NCI-H2107 (cell line): ENCODE data around the gene DAB2IP.

Experiments
- DNase-seq: peaks from one replicate; lab custom pipeline; 2025; lab: John Stamatoyannopoulos, UW

Gene DAB2IP

GRCh38 chr9:121797081-121797480 lies 145.6 kb downstream of the DAB2IP start:
- DNase-seq, result no peak

- no peak for DNase-seq
Measured at GRCh38 chr9:121798941-121799340, 147.5 kb downstream of the DAB2IP start.

DNA sequence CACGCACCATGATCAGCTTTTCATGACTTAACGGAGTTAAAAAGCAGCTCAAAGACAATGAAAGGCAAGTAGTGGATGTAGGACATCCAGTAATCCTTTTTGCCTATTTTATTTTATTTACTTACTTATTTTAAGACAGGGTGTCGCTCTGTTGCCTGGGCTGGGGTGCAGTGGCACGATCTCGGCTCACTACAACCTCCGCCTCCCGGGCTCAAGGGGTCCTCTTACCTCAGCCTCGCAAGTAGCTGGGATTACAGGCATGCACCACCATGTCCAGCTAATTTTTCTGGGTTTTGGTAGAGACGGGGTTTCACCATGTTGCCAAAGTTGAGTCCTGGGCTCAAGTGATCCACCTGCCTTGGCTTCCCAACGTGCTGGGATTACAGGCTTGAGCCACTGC lies 148.9 kb downstream of the DAB2IP start:
- DNase-seq, result no peak

- no peak for DNase-seq
Measured at GRCh38 chr9:121801579-121801978, 150.1 kb downstream of the DAB2IP start.

- no peak for DNase-seq
Measured at GRCh38 chr9:121802753-121803152, 151.3 kb downstream of the DAB2IP start.

DNA sequence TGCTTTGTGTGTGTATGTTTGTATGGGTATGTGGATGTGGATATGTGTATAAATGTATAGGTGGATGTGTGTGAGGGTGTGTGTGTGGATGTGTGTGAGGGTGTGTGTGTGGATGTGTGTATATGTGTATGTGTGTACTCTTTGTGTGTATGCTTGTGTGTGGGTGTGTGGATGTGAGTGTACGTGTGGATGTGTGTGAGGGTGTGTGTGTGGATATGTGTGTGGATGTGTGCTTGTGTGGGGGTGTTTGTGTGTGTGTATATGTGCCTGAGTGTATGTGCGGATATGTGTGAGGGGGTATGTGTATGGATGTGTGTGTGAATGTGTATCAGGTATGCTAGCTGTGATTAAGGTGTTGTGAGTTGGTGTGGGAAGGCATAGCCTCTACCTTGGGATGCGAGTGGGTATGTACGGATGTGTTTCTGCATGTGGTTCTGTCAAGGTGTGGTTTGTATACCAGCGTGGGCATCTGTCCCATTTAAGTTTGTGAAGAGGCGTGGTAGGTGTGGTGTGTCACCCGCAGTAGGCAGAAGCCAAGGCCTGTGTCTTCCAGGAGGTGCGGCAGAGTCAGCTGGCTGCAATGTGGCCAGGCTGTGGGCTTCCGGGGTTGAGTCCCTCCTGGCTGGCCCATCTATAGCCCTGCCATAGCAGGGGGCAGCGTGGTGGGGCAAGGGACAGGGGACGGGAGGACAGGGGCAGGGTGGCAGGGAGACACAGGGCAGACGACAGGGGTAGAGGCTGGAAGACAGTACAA lies 155.8 kb downstream of the DAB2IP start:
- DNase-seq, result no peak

DNA sequence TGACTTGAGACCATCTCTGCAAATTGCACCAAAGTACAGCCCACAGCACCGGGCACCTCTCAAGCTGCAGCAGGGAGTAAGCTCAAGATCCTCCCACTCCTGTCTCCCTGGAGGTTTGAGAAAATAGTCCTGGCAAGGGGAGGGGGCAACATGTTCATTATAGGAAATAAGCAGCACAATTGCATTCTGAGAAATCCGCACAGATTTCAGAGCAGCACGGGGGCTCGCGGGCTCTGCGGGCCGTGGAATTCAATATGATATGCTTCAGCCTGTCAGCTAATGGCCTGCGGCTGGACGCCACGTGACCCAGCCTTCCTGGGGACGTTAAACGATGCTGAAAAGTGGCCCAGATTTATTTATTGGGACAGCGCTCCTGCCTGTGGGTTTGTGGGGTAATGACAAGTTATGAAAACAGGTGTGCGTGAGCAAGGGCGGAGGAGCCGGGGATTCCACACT lies 156.4 kb downstream of the DAB2IP start:
- DNase-seq, result no peak

DNA sequence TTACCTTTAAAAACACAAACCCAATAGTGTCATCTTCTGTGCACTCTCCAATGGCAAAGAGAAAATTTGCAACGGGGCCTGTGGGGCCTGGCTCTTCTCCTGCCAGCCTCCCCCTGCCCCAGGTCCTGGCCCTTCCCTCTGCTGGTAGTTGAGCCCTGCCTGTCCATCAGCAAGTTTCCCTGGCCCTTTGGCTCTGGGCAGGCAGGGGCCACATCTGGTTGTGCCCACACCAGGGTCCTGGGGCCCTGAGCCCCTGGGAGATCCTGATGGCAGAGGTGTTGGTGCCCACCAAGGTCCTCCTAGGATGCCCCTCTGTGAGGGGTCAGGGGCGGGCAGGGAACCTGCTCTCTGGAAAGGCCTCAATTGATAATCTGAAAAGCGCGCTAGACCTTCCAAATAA lies 157.3 kb downstream of the DAB2IP start:
- DNase-seq, result no peak

DNA sequence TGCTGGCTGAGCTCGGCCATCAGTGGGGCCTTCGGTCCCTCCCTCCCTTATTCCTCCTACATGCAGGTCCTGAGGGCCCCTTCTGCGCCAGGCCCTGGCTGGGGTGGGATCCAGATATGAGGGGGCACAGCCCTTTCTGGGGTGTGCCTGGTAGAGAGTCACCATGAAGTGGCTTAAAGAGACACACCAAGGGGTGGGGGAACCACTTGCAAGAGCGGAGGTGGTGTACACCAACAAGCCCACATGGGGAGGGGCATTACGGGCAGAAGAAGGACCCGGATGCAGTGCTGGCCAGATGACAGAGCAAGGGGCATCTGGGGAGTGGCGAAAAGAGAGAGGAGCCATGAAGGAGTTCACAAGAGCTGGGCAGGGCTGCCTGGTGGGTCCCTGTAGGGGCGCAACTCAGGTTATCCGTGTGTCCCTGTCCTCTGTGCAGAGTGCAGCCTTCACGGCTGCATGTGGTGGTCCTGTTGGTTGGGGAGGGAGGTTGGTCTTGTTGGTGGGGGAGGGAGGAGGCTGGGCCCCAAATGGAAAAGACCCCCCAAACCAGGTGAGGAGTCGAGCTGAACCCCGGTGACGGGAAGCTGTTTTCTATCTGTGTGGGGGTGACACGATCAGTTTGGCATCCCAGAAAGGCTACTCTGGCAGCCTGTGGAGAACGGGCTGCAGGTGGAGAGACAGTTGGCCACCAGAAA lies 158.1 kb downstream of the DAB2IP start:
- DNase-seq, result no peak

GRCh38 chr9:121810489-121810888 lies 159.1 kb downstream of the DAB2IP start:
- DNase-seq, result no peak

DNA sequence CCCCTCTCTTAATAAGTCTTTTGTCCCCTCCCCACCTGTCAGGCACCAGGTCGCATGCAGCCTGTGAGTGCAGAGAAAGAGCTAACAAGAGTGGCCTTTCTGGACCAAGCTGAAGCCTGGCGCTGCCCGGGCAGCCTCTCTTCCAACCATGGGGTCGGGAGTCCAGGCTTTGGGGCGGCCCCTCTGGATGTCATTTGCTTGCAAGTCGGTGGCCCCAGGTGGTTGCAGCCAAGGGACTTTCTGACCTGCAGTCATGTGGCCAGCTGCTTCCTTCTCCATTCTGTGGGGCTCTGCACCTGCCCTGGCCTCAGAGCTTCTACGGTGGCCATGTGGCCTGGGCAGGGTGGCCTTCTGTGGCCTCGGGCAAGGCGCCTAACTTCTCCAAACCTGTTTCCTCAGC lies 159.7 kb downstream of the DAB2IP start:
- no peak for DNase-seq

DNA sequence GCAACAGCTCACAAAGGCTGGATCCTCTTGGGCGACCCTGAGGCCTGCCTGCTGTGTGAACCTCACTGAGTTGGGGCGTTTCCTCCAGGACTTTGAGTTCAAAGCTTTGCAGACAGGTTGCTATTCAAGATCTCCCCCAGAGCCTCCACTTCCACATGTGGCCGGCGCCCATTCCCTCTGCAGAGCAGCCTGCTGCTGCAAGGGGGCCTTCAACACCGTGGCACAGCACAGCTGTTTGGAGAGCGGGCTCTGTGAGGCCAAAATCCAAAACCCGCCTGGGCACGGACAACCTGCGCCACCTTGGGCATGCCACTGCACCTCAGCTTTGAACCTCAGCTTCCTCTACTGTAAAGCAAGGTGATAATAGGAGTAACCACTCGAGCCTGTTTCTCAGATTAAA lies 160.3 kb downstream of the DAB2IP start:
- DNase-seq, result no peak

GRCh38 chr9:121812159-121812735 lies 160.8 kb downstream of the DAB2IP start:
- DNase-seq, result no peak

DNA sequence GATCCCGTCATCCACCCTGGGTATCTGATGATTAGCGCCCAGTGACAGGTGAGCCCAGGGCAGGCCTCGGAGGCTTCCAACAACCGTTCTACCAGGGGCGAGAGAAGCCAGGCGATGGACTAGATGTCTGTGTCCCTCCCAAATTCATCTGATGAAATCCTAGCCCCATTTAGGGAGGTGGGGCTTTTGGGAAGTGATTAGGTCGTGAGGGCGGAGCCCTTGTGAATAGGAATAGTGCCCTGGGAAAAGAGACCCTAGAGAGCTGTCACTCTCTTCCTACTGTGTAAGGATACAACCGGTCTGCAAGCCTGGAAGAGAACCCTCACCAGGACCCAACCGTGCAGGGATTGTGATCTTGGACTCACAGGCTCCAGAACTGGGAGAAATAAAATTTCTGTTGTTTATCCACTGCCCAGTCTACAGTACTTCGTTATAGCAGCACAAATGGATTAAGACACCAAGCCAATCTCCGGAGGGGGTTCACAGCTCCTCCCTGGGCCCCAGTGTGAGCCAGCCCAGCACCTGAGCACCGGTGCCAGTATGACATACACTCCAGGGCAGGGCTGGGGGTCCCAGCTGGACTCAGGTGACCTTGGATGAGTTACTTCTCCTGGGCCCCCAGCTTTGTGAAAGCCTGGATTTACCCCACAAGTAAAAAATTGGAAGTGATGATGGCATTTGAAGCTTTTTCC lies 162.2 kb downstream of the DAB2IP start:
- DNase-seq, result no peak

DNA sequence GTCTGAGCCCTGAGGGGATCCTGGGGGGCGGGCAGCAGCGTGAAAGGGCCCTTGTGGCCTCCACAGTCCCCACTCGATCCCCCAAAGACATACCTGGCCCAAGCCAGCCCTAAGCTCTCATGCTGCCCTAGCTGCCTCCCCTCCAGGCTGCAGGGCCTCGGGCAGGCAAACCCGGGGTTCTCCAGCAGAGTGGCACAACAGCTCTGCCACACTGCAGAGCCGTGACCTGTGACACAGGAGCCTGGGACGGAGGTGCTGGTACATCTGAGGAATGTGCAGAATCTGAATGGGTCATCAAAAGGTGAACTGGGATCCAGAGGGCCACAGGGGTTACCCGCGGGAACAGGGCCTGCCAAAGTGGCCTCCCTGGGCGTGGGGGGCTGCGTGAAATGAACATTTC lies 163.2 kb downstream of the DAB2IP start:
- DNase-seq, result no peak

DNA sequence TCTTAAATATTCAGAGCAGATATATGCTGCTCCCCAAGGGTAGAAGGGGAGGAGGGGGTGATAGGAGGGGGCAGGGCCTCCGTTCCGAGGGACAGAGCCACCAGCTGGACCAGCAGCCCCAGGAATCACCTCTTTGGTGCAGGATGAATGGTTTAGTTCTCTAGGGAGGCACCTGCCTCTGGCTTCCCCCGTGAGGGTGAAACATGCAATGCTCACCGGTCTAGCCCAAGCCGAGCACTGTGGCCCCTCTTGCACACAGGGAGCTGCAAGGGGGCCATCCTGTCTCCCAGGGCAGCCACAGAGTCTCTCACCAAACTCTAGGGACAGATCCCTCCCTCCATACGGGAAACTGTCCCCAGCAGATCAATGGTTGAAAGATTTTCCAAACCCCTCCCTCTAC lies 163.7 kb downstream of the DAB2IP start:
- DNase-seq, result no peak

DNA sequence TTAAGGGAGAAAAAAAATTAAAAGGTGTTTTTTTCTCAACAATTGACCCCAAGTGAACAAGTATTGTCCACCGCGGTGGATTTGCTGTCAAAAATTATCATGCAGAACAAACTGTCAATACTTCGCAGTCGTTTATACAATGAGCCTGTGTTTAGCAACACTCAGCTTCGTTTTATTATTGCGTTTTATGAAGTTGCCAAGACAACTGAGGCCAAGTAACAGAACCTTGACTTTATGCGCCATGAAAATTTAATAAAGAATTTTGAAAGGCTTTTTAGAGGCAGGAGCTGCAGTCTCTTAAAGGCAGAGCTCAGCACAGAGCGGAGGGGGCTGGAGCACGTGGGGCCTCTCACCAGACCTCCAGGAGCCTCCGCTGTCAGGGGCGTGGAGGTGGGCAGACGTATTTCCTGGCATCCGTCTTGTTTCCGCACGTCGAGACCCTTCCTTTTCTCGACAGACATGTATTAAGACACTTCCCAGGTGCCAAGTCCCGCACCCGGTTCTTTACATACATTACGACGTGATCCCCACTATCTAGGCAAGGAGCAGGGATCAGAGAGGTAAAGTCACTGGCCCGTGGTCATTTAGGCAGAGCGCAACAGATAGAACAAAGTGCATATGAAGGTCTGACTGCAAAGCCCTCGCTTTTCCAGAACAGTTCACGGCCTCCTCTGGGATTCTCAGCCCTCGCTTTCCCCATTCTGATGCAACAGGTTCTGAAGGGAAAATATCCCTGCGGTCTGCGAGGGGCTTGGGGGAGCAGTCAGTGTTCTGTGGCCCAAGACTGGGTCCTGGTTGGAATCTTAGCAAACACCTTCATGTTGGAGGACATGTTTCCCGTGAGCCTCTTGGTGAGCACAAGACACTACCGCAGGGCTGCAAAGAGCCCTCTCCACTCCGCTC lies 164.4 kb downstream of the DAB2IP start:
- no peak for DNase-seq

DNA sequence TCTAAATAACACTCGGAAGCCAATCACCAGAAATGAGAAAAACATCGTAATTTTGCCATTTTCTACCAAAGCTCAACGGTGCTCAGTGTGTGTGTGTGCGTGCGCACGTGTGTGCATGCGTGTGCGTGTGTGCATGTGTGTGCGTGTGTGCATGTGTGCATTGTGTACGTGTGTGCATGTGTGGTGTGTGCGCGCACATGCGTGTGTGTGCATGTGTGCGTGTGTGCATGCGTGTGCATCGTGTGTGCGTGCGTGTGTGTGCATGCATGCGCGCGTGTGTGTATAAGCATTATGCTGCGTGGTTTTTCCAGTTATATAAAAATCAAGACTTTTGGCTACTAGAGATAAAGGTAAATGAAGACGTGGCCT lies 165.0 kb downstream of the DAB2IP start:
- no peak for DNase-seq

DNA sequence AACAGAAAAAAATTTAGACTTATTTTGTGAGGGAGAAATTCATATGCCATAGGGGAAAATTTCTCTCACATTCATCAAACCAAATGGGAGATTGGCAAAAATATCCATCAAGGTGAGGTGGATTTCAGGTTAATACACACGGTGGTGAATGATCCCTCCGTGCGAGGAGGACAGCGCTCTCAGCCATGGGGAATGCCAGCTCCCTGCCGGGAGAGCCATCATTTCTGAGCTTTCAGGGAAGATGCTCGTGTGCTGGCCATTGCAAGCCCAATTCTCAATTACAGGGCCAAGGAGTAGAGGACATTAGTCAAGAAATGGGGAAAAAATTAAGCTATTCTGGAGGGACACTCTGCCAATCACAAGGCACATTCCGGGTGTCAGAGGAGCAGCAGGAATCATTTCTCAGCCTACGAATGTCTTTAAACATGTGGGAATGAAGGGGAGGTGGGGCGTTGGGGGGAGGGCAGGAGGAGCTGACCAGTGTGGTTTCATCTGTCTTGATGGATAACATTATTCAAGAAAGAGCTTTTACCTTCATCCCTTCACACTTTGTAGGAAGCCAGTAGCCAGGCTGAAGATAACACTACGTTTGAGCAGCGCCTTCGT lies 165.5 kb downstream of the DAB2IP start:
- no peak for DNase-seq

GRCh38 chr9:121817476-121817875 lies 166.0 kb downstream of the DAB2IP start:
- DNase-seq, result no peak

DNA sequence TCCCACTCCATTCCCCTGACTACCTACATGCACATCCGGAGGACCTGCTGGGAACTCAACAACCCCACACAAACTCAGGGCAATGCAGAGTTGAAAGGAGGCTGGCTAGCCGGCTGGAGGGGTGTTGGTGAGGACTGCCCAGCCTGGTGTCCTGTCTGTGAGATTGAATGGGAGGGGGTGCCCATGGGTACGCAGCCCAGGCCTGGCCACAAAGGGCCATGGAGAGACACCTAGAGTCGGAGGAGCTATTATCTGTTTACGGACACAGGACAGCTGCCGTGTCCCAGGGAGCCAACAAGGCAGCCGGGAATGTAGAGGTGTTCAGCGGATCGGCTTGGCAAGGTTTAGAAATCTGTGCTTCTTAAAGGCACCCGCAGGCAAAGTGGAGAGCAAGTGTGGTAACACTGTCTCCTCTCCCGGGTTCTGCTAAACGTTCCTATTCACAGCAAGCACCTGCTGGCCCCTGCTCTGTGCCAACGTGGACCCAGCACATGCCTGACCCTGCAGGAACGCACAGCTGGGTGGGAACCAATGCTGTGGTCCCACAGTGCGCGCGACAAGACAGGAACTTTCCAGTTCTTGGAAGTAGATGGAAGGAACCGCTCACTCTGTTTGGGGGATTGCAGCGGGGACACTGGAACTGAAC lies 166.7 kb downstream of the DAB2IP start:
- DNase-seq, result no peak
